Activated CD8-positive, alpha-beta memory T cell treated with anti-CD3 and anti-CD28 coated beads for 36 hours (primary cell): ENCODE data around the gene PDE4B. TPM values are rescaled to one million over a fixed set of nuclear protein-coding genes. Genes with fewer than 3 reads are reported as not detected.
"Not testable (repeated sequence)": the region's sequence is repeated elsewhere in the genome, so short reads cannot be mapped to it uniquely, and the experiment has no call there.

Source experiments
- CTCF ChIA-PET: fragments of 350-600 bp; sonication (Branson Sonifier 250); formaldehyde crosslinking; loops from one replicate; lab custom pipeline; 2021; ENCODE audit warnings: antibody characterized with exemption; lab: Charles Lee
- POLR2A ChIA-PET: fragments of 350-600 bp; sonication (Branson Sonifier 250); formaldehyde crosslinking; loops from one replicate; lab custom pipeline; 2021; ENCODE audit warnings: antibody characterized with exemption; lab: Charles Lee
- total RNA-seq, 2 experiments: library from RNA; stranded (reverse); gene quantifications; one replicate each; pipeline ENCODE4 v1.2.3, GENCODE V29; 2021

The PDE4B gene
- total RNA-seq, 2 experiments from 2014 or later: 32.2 to 33.8 TPM

DNA sequence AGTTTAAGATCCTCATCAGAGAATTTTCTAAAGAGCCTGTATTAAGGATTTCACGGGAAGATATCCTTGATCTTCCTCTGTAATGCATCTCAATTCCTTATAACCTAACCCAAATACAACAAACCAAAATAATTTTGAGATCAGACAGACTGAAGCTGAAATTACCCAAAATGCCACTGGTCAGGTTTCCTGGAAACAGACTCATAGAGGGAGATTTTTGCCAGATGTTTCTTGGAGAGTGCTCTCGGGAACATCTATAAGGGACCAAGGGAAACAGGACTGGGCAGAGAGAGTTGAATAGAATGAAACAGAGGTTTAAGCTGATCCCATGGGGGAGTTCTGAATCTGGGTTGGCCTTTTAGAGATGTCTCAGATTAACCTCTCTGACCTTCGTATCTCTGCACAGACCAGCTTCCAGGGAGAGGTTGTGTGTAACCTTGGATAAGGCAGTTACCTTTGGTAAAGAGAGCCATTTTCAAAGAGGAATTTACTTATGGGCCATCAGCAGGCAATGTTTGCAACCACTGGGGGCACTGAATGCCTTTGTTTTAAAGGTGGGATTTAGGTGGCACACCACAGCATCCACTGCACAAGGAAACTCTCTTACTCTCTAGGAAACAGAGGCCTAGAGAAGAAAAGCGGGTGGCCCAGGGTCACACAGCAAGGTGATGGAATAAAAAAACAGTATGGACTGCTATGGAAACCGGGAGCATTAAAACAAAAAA is 610.5 kb downstream of the PDE4B start:
- ChIA-PET POLR2A (no interaction called here), CTCF (interaction anchor here (0.8 kb wide), 1 partner anchor 34 kb away, joined by 4 read pairs; no protein-coding TSS in a partner anchor)

GRCh38 chr1:66405061-66405460 is 612.4 kb downstream of the PDE4B start:
- ChIA-PET CTCF (interaction anchor here (1.2 kb wide), 1 partner anchor 31 kb away, joined by 4 read pairs; no protein-coding TSS in a partner anchor), POLR2A (no interaction called here)

DNA sequence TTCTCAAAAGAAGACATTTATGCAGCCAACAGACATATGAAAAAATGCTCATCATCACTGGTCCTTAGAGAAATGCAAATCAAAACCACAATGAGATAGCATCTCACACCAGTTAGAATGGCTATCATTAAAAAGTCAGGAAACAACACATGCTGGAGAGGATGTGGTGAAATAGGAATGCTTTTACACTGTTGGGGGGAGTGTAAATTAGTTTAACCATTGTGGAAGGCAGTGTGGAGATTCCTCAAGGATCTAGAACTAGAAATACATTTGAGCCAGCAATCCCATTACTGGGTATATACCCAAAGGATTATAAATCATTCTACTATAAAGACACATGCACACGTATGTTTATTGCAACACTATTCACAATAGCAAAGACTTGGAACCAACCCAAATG is 618.8 kb downstream of the PDE4B start:
- POLR2A ChIA-PET, CTCF ChIA-PET: not testable (repeated sequence)

DNA sequence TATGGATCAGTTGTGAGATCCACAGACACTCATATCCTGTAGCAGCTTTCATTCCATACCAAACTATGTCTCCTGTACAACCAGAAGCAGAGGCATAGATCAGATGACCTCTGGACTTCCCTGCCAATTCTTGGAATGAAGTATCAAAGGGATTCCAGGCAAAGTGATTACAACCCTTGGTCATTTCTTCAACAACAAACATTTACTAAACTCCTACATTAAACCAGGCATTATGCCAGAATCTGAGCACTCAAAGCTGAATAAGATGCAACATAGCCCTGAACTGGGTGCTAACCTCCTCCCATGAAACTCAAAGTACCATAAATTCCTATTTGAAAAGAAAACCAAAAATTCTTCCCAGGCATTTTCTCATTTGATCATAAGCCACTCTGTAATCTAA is 620.0 kb downstream of the PDE4B start:
- POLR2A ChIA-PET: no interaction called here

DNA sequence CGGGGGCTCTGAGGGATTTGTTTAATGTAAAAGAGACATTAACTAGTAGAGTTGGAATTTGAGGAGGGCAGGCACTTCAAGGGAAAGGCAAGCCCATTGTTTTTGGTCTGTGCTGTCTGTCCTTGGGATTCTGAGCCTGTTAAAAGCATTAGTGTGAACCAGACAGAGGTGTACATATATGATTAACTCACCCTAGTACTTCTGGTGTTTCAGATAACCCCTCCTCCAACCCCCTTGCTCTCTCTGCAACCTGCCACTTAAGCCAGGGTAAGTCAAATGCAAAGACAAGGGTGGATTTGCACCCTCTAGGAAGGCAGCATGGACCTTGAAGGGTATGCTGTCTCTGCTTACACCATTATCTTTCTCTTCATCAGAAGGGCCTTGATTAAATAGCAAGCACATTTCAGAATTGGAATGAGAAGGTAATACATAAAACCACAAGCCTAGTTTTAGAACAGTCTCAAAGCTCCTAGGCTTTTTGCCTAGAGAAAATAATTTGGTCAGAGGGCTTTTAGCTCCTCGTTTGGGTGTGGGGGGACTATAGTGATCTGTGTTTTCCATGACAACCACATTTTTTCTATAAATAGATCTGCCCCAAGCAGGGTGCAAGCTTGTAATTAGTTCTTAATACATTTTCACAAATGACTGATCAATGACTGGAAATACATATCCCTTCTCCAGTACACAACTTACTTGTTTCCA is 620.6 kb downstream of the PDE4B start:
- ChIA-PET CTCF (no interaction called here), POLR2A (no interaction called here)

More for the DNA sequence above, 620.0 kb downstream of the PDE4B start:
- CTCF ChIA-PET: no interaction called here

- CTCF ChIA-PET: no interaction called here
- POLR2A ChIA-PET: no interaction called here
These were observed 621.1 kb downstream of the PDE4B start for GRCh38 chr1:66413838-66414175.

GRCh38 chr1:66415281-66415680 is 622.6 kb downstream of the PDE4B start:
- POLR2A ChIA-PET: no interaction called here
- CTCF ChIA-PET: interaction anchor here (1.5 kb wide), 1 partner anchor 22 kb away, joined by 3 read pairs; no protein-coding TSS in a partner anchor

- ChIA-PET POLR2A (no interaction called here), CTCF (interaction anchor here (1.5 kb wide), 1 partner anchor 21 kb away, joined by 3 read pairs; no protein-coding TSS in a partner anchor)
These were observed 623.2 kb downstream of the PDE4B start for GRCh38 chr1:66415866-66416265.

DNA sequence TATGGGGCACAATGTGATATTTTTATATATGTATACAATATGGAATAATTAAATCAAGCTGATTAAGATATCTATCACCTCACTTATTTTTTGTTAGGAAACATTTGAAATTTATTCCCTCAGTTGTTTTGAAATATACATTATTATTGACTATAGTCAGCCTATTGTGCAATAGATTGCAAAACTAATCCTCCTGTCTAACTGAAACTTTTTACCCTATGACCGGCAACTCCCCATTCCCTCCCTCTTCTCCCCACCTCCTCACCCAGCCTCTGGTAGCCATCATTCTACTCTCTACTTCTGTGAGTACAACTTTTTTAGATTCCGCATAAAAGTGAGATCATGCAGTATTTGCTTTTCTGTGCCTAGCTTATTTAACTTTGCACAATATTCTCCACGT is 623.6 kb downstream of the PDE4B start:
- ChIA-PET POLR2A (no interaction called here), CTCF (no interaction called here)

DNA sequence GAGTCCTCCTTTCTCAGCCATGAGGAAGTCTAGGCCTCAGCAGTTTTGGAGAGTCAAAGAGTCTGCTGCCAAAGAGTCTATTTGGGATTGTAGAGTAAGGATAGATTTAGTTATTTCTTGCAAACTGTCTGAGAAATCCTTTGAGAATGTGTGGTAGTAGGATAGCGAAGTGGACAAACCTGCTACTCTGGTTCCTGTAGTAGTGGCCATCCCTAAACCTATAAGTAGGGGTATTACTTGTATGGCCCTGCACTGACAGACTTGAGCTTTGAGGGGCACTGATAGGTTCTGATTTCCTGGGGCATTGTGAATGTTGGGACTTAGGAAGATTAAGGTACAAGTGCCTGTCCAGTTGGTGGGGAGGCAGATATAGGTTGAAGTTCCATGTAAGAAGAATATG is 625.3 kb downstream of the PDE4B start:
- POLR2A ChIA-PET: no interaction called here
- CTCF ChIA-PET: no interaction called here

DNA sequence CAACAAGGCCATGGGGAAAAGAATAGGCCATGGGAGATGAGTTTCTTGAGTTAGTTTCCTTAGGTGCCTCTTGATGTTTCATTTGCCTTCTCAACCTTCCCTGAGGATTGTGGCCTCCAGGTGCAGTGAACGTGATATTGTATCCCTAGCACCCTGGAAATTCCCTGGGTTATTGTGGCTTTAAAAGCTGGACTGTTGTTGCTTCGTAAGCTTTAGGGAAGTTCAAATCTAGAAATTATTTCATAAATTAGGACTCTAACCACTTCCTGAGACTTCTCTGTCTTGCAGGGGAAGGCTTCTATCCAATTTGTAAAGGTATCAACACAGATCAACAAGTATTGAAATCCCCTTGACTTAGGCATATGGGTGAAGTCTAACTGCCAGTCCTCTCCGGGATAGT is 627.5 kb downstream of the PDE4B start:
- CTCF ChIA-PET: not testable (repeated sequence)
- POLR2A ChIA-PET: interaction anchor here (0.6 kb wide), 1 partner anchor 608 kb away, joined by 3 read pairs; no protein-coding TSS in a partner anchor

DNA sequence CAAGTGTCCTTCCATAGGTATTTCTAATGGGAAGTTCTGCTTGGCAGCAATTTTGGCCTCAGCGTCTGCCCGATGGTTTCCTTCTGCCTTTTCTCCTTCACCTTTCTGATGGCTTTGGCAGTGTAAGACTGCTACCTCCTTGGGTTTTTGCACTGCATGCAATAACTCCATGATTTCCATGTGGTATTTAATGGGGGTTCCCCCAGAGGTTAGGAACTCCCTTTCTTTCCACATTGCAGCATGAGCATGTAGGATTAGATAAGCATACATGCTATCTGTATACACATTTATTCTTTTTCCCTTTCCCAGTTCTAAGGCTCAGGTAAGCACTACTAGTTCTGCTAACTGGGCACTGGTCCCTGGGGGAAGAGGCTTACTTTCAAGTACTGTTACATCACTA is 628.2 kb downstream of the PDE4B start:
- CTCF ChIA-PET, POLR2A ChIA-PET: not testable (repeated sequence)

GRCh38 chr1:66422804-66423203 is 630.1 kb downstream of the PDE4B start:
- POLR2A ChIA-PET: no interaction called here
- CTCF ChIA-PET: no interaction called here
